Measurements from ENCODE around the gene HOXC5. TPM values are rescaled to one million over a fixed set of nuclear protein-coding genes. Genes with fewer than 3 reads are reported as not detected.

HOXC5 gene
- total RNA-seq, 1 experiment from 2014 or later: 1.1 TPM

- H2AFZ ChIP-seq (ENCODE audit: low read depth, low read length, poor library complexity, severe bottlenecking): no peak overlapping the region
- no peak for TF ChIP-seq YY1 (IDR thresholded peaks at IDR 0.05; ENCODE audit: extremely low read depth, insufficient replicate concordance, low read depth, low read length)
- TF ChIP-seq, protein P1, sequence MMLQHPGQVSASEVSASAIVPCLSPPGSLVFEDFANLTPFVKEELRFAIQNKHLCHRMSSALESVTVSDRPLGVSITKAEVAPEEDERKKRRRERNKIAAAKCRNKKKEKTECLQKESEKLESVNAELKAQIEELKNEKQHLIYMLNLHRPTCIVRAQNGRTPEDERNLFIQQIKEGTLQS (IDR thresholded peaks at IDR 0.05): no peak
- TF ChIP-seq POLR2AphosphoS5 (IDR thresholded peaks at IDR 0.05; ENCODE audit: low read depth, low read length): no peak
- TF ChIP-seq TCF7L2 (IDR thresholded peaks at IDR 0.05; ENCODE audit: borderline replicate concordance, extremely low read depth, insufficient read depth, insufficient read length): no peak
- no peak for TF ChIP-seq POLR2A (IDR thresholded peaks at IDR 0.05; ENCODE audit: borderline replicate concordance, extremely low read depth, insufficient read depth, insufficient read length)
- TF ChIP-seq CEBPB (IDR thresholded peaks at IDR 0.05; ENCODE audit: low read depth): no peak
- no peak for TF ChIP-seq EGR1 (IDR thresholded peaks at IDR 0.05; ENCODE audit: low read depth)
- TF ChIP-seq, protein P2, sequence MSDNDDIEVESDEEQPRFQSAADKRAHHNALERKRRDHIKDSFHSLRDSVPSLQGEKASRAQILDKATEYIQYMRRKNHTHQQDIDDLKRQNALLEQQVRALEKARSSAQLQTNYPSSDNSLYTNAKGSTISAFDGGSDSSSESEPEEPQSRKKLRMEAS (IDR thresholded peaks at IDR 0.05): no peak
- TF ChIP-seq ELF1 (IDR thresholded peaks at IDR 0.05; ENCODE audit: borderline replicate concordance, low read depth): no peak
- no peak for TF ChIP-seq ZFX (IDR thresholded peaks at IDR 0.05)
- TF ChIP-seq, protein P3, sequence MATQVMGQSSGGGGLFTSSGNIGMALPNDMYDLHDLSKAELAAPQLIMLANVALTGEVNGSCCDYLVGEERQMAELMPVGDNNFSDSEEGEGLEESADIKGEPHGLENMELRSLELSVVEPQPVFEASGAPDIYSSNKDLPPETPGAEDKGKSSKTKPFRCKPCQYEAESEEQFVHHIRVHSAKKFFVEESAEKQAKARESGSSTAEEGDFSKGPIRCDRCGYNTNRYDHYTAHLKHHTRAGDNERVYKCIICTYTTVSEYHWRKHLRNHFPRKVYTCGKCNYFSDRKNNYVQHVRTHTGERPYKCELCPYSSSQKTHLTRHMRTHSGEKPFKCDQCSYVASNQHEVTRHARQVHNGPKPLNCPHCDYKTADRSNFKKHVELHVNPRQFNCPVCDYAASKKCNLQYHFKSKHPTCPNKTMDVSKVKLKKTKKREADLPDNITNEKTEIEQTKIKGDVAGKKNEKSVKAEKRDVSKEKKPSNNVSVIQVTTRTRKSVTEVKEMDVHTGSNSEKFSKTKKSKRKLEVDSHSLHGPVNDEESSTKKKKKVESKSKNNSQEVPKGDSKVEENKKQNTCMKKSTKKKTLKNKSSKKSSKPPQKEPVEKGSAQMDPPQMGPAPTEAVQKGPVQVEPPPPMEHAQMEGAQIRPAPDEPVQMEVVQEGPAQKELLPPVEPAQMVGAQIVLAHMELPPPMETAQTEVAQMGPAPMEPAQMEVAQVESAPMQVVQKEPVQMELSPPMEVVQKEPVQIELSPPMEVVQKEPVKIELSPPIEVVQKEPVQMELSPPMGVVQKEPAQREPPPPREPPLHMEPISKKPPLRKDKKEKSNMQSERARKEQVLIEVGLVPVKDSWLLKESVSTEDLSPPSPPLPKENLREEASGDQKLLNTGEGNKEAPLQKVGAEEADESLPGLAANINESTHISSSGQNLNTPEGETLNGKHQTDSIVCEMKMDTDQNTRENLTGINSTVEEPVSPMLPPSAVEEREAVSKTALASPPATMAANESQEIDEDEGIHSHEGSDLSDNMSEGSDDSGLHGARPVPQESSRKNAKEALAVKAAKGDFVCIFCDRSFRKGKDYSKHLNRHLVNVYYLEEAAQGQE (IDR thresholded peaks at IDR 0.05; ENCODE audit: low read depth): no peak
- no peak for TF ChIP-seq FOSL1 (IDR thresholded peaks at IDR 0.05; ENCODE audit: low read depth)
- no peak for TF ChIP-seq CBX3 (IDR thresholded peaks at IDR 0.05; ENCODE audit: low read depth)
- TF ChIP-seq ZNF274 (IDR thresholded peaks at IDR 0.05; ENCODE audit: low read depth, low read length): no peak
- no peaks in the 10 kb centered on the region for H3K9me3 ChIP-seq (ENCODE audit: control insufficient read depth in 1 of 2, insufficient read depth in 1 of 2, low read depth in 1 of 2, low read length in 2 of 2)
- DNase-seq (ENCODE audit: low read depth, low spot score): no peak
- intact Hi-C loops (cut with micrococcal nuclease): no loop called here
- no peaks in the 10 kb centered on the region for H3K36me3 ChIP-seq (ENCODE audit: control insufficient read depth in 1 of 2, insufficient read depth in 2 of 2, low read length in 2 of 2)
- ChIA-PET POLR2A (no interaction called here), CTCF (no interaction called here), RAD21 (ENCODE audit: low non-redundant PET in 1 of 2, low total read pairs in 2 of 2, uncharacterized antibody in 2 of 2, unreplicated experiment in 2 of 2) (no interaction called here)
- no peaks in the 10 kb centered on the region for H3K9me2 ChIP-seq (ENCODE audit: insufficient read depth)
- ATAC-seq: no peak
- H3K79me2 ChIP-seq (ENCODE audit: insufficient read depth, low read length): no peaks in the 10 kb centered on the region
- no peak overlapping the region for H3K9ac ChIP-seq (ENCODE audit: low read length)
- no peaks in the 10 kb centered on the region for H3K4me1 ChIP-seq (ENCODE audit: control insufficient read depth in 1 of 2, insufficient read depth in 2 of 2, low read length in 2 of 2)
- no peaks in the 10 kb centered on the region for H4K20me1 ChIP-seq (ENCODE audit: insufficient read depth)
- no peak overlapping the region for H3K4me2 ChIP-seq (ENCODE audit: low read length)
- H3K27me3 ChIP-seq (ENCODE audit: insufficient read depth, low read length): peaks cover 2% of the 10 kb centered on the region; the same call in 1 of the 2 replicates
- no peak overlapping the region for H3K27ac ChIP-seq (ENCODE audit: low read depth, low read length)
- H3K4me3 ChIP-seq (replicated peaks in 1 of 2; ENCODE audit: low read depth in 1 of 2, low read length in 2 of 2): no peak overlapping the region
- BruUV-seq (replicated peaks): no TSS peak
These were observed 23.3 kb downstream of the HOXC5 start for GRCh38 chr12:54056110-54056509.

All from HCT116 (cell line).